Breast epithelium (tissue), 4 donors: ENCODE results near the gene GOLT1A. TPM values are rescaled to one million over a fixed set of nuclear protein-coding genes. Genes with fewer than 3 reads are reported as not detected.

Source experiments
- DNase-seq, 2 donors: peaks; one replicate each; pipeline ENCODE4 v3.0.0-alpha.2; 2019; ENCODE audit warnings: low spot score in 2 of 2
- H3K27ac ChIP-seq, 2 donors: fragments of 200-600 bp; sonication (generic) in 1 of 2; one replicate each; pipeline ENCODE4 v1.5.1; 2016 to 2019; ENCODE audit warnings: mild to moderate bottlenecking in 1 of 2
- H3K27me3 ChIP-seq, 2 donors: fragments of 200-600 bp; sonication (generic) in 1 of 2; one replicate each; pipeline versions ENCODE4 v1.5.1 to v1.6.0; 2017 to 2019; ENCODE audit warnings: control low read depth in 1 of 2, mild to moderate bottlenecking in 1 of 2
- H3K36me3 ChIP-seq: fragments of 200-600 bp; one replicate; pipeline ENCODE4 v1.5.1; 2019
- H3K4me1 ChIP-seq, 2 donors: fragments of 200-600 bp; sonication (generic); one replicate each; pipeline ENCODE4 v1.5.1; 2016 to 2019; ENCODE audit warnings: control low read depth in 1 of 2
- H3K4me3 ChIP-seq, 3 donors: fragments of 200-600 bp; sonication (generic); 1 replicate in 2 of 3; 2 replicates in 1 of 3; pipeline ENCODE4 v1.5.1; 2016 to 2019; ENCODE audit warnings: mild to moderate bottlenecking in 3 of 3, moderate library complexity in 2 of 3
- H3K9me3 ChIP-seq, 2 donors: fragments of 200-600 bp; sonication (generic) in 1 of 2; one replicate each; pipeline ENCODE4 v1.5.1; 2016 to 2019; ENCODE audit warnings: control low read depth in 1 of 2
- POLR2A ChIP-seq: fragments of 450-650 bp; IDR thresholded peaks from one replicate; pipeline ENCODE4 v1.6.1; 2016; ENCODE audit warnings: antibody characterized with exemption, mild to moderate bottlenecking, moderate library complexity
- POLR2AphosphoS5 ChIP-seq, 3 donors: sonication (generic); formaldehyde crosslinking; IDR thresholded peaks; one replicate each; pipeline ENCODE4 v1.6.1; 2017; ENCODE audit warnings: antibody characterized with exemption in 3 of 3
- intact Hi-C: fragments of 100-400 bp; cut with DNase I; formaldehyde crosslinking; loops from one replicate; pipeline ENCODE4 v1.15.1; 2023; ENCODE audit warnings: low total_unique reads
- total RNA-seq, 3 donors: library from RNA; depleted of rRNA; stranded (reverse); fragments of >200 nt; gene quantifications; one replicate each; pipeline ENCODE4 v1.1.0, GENCODE V29; 2016
- TF ChIP-seq, protein P1 (sequence below), 3 donors: fragments of 450-650 bp; IDR thresholded peaks; one replicate each; pipeline ENCODE4 v1.5.1; 2016 to 2017; ENCODE audit warnings: antibody characterized with exemption in 3 of 3, mild to moderate bottlenecking in 3 of 3, moderate library complexity in 3 of 3

The GOLT1A gene
- total RNA-seq, 3 donors from 2014 or later, result 3.4 to 4.6 TPM; not detected in 1

DNA sequence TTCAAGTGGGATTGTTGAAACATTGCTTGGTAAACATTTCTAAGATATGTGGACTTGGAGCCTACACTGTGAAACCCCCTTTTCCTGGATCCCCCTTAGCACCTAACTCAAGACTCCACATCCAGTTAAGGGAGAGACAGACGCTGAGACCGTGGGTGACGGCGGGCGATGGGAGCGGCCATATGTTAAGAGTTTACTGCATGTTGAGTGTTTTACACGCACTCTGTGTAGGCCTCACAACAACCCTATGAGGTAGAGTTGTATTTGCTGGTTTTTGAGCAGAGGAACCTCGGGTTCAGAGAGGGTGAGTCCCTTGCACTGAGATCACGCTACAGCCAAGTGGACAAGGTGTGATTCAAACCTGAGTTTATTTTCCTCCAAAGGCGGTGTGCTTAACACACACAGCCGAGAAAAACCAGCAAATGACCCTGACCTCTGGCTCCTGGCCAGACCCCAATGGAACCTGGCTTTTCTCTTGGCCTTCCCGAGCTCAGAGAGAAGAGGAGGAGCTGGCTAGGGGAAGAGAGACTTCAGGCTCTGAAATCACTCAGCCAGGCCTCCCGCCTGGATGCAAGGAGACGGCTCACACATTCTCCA is 46.9 kb upstream of the GOLT1A start:
- H3K4me1 ChIP-seq, result no peaks in the 10 kb centered on the region
- DNase-seq, result no peak
- H3K36me3 ChIP-seq, result no peaks in the 10 kb centered on the region
- intact Hi-C loops, result no loop called here
- H3K27ac ChIP-seq, result no peak overlapping the region
- no peak for TF ChIP-seq POLR2A
- no peak for TF ChIP-seq POLR2AphosphoS5 (IDR thresholded peaks at IDR 0.05)
- TF ChIP-seq, protein P1, sequence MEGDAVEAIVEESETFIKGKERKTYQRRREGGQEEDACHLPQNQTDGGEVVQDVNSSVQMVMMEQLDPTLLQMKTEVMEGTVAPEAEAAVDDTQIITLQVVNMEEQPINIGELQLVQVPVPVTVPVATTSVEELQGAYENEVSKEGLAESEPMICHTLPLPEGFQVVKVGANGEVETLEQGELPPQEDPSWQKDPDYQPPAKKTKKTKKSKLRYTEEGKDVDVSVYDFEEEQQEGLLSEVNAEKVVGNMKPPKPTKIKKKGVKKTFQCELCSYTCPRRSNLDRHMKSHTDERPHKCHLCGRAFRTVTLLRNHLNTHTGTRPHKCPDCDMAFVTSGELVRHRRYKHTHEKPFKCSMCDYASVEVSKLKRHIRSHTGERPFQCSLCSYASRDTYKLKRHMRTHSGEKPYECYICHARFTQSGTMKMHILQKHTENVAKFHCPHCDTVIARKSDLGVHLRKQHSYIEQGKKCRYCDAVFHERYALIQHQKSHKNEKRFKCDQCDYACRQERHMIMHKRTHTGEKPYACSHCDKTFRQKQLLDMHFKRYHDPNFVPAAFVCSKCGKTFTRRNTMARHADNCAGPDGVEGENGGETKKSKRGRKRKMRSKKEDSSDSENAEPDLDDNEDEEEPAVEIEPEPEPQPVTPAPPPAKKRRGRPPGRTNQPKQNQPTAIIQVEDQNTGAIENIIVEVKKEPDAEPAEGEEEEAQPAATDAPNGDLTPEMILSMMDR (IDR thresholded peaks at IDR 0.05), result no peak
- no peaks in the 10 kb centered on the region for H3K9me3 ChIP-seq
- H3K4me3 ChIP-seq, result no peak overlapping the region
- H3K27me3 ChIP-seq, result no peaks in the 10 kb centered on the region

DNA sequence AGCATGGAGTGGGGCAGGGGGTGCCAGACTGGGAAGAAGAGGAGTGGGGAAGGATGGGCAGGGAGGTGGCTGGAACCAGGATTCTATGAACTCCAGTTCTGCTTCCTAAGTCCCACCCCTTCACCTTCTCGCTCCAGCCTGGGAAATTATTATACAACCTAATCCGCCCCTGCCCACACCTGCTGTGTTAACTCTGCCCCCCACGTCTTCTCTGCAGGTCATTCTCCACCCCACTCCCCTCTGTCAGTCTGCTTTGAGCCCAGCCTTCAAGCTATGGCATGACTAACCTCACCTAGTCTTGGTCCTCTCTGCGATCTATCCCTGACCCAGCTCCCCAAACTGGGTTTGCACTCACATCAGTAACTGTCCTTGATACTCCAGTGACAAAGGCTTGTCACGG is 46.0 kb upstream of the GOLT1A start:
- H3K36me3 ChIP-seq, result no peaks in the 10 kb centered on the region
- no peaks in the 10 kb centered on the region for H3K9me3 ChIP-seq
- TF ChIP-seq, protein P1 (IDR thresholded peaks at IDR 0.05), result no peak
- no peak for TF ChIP-seq POLR2AphosphoS5 (IDR thresholded peaks at IDR 0.05)
- no peak for TF ChIP-seq POLR2A
- intact Hi-C loops, result no loop called here
- DNase-seq, result no peak
- peaks cover 0 to 1% of the 10 kb centered on the region in 2 donors for H3K4me1 ChIP-seq
- no peaks in the 10 kb centered on the region for H3K27me3 ChIP-seq
- no peak overlapping the region for H3K4me3 ChIP-seq
- H3K27ac ChIP-seq, result no peak overlapping the region

- DNase-seq, result no peak
Observed at GRCh38 chr1:204259196-204259595, 45.4 kb upstream of the GOLT1A start.

GRCh38 chr1:204258213-204259115 is 44.7 kb upstream of the GOLT1A start:
- intact Hi-C loops, result no loop called here
- DNase-seq, result no peak
- peak overlapping the region in 1 of 2 donors; percentile 7 for H3K27ac ChIP-seq
- peaks cover 5 to 7% of the 10 kb centered on the region in 2 donors for H3K4me1 ChIP-seq
- H3K36me3 ChIP-seq, result no peaks in the 10 kb centered on the region
- H3K27me3 ChIP-seq, result no peaks in the 10 kb centered on the region
- TF ChIP-seq, protein P1 (IDR thresholded peaks at IDR 0.05), result peak; percentile 31 to 47 (median 34)
- TF ChIP-seq POLR2AphosphoS5 (IDR thresholded peaks at IDR 0.05) (no peak), POLR2A (no peak)
- no peak overlapping the region for H3K4me3 ChIP-seq
- no peaks in the 10 kb centered on the region for H3K9me3 ChIP-seq

More at GRCh38 chr1:204259196-204259595, 45.4 kb upstream of the GOLT1A start:
- no peaks in the 10 kb centered on the region for H3K36me3 ChIP-seq
- H3K27me3 ChIP-seq, result no peaks in the 10 kb centered on the region
- H3K4me3 ChIP-seq, result no peak overlapping the region
- H3K27ac ChIP-seq, result peak overlapping the region in 1 of 2 donors; percentile 7
- intact Hi-C loops, result no loop called here
- peaks cover 0 to 7% of the 10 kb centered on the region in 2 donors for H3K4me1 ChIP-seq
- H3K9me3 ChIP-seq, result no peaks in the 10 kb centered on the region
- TF ChIP-seq POLR2AphosphoS5 (IDR thresholded peaks at IDR 0.05), result no peak
- TF ChIP-seq POLR2A, result no peak
- TF ChIP-seq, protein P1 (IDR thresholded peaks at IDR 0.05), result no peak

- Histone ChIP-seq H3K4me1 (peaks cover 5 to 7% of the 10 kb centered on the region in 2 donors), H3K27ac (peak overlapping the region; percentile 64 to 70), H3K27me3 (no peaks in the 10 kb centered on the region), H3K36me3 (no peaks in the 10 kb centered on the region), H3K9me3 (no peaks in the 10 kb centered on the region), H3K4me3 (no peak overlapping the region)
- DNase-seq, result no peak
- TF ChIP-seq POLR2AphosphoS5 (IDR thresholded peaks at IDR 0.05) (no peak), POLR2A (no peak)
- TF ChIP-seq, protein P1 (IDR thresholded peaks at IDR 0.05), result no peak
- intact Hi-C loops, result no loop called here
Observed at GRCh38 chr1:204257446-204257845, 43.7 kb upstream of the GOLT1A start.
